Liver (tissue), 9 donors: ENCODE results near the gene RAB5B. TPM values are rescaled to one million over a fixed set of nuclear protein-coding genes. Genes with fewer than 3 reads are reported as not detected.
"Not testable (repeated sequence)": the region's sequence is repeated elsewhere in the genome, so short reads cannot be mapped to it uniquely, and the experiment has no call there.

Experiments used
- DNase-seq: peaks from one replicate; pipeline ENCODE4 v3.0.0-alpha.2; 2017; ENCODE audit warnings: low spot score
- H3K27ac ChIP-seq, 2 donors: one replicate each; pipeline ENCODE4 v1.7.0; 2013; ENCODE audit warnings: inconsistent platforms in 2 of 2, low read length in 2 of 2, control low read depth in 1 of 2, low read depth in 1 of 2, mild to moderate bottlenecking in 1 of 2
- H3K27me3 ChIP-seq, 4 donors: one replicate each; pipeline versions ENCODE4 v1.6.1 to v1.7.0; 2013; ENCODE audit warnings: low read length in 3 of 4, inconsistent platforms in 1 of 4, mild to moderate bottlenecking in 1 of 4, moderate library complexity in 1 of 4; ENCODE audit not compliant: control insufficient read depth in 4 of 4, insufficient read depth in 4 of 4
- H3K36me3 ChIP-seq, 4 donors: one replicate each; pipeline versions ENCODE4 v1.6.1 to v1.7.0; 2013; ENCODE audit warnings: low read length in 3 of 4, mild to moderate bottlenecking in 3 of 4, low read depth in 1 of 4, moderate library complexity in 1 of 4; ENCODE audit not compliant: control insufficient read depth in 4 of 4, insufficient read depth in 3 of 4
- H3K4me1 ChIP-seq, 4 donors: one replicate each; pipeline versions ENCODE4 v1.6.1 to v1.7.0; 2013; ENCODE audit warnings: low read length in 3 of 4, mild to moderate bottlenecking in 3 of 4, moderate library complexity in 1 of 4; ENCODE audit not compliant: control insufficient read depth in 4 of 4, insufficient read depth in 4 of 4
- H3K4me3 ChIP-seq, 3 donors: one replicate each; pipeline versions ENCODE4 v1.6.1 to v1.7.0; 2013; ENCODE audit warnings: low read length in 3 of 3, control low read depth in 1 of 3, low read depth in 1 of 3, mild to moderate bottlenecking in 1 of 3
- H3K9ac ChIP-seq, 2 donors: one replicate each; pipeline ENCODE4 v1.7.0; 2013; ENCODE audit warnings: low read length in 2 of 2, mild to moderate bottlenecking in 2 of 2, moderate library complexity in 2 of 2, control low read depth in 1 of 2, low read depth in 1 of 2
- H3K9me3 ChIP-seq, 4 donors: one replicate each; pipeline versions ENCODE4 v1.6.1 to v1.7.0; 2013; ENCODE audit warnings: low read length in 3 of 4; ENCODE audit not compliant: control insufficient read depth in 4 of 4
- CTCF ChIP-seq: fragments of 150-350 bp; IDR thresholded peaks from 2 replicates; pipeline ENCODE4 v1.5.1; 2017; ENCODE audit warnings: improper control_type of control experiment, low read depth, low read length; ENCODE audit not compliant: missing input control
- FOXA1 ChIP-seq: IDR thresholded peaks from 2 replicates; pipeline ENCODE4 v1.6.1; 2016; ENCODE audit warnings: antibody characterized with exemption
- FOXA2 ChIP-seq: IDR thresholded peaks from 2 replicates; pipeline ENCODE4 v1.6.1; 2016; ENCODE audit warnings: antibody characterized with exemption
- HNF4A ChIP-seq, 2 donors: conservative IDR thresholded peaks; 2 replicates each; pipeline ENCODE4 v1.6.1; 2016; ENCODE audit warnings: antibody characterized with exemption in 2 of 2, mild to moderate bottlenecking in 2 of 2
- HNF4G ChIP-seq: IDR thresholded peaks from 2 replicates; pipeline ENCODE4 v1.6.1; 2016; ENCODE audit warnings: antibody characterized with exemption
- JUND ChIP-seq, 2 donors: IDR thresholded peaks; 2 replicates each; pipeline ENCODE4 v1.6.1; 2016; ENCODE audit warnings: antibody characterized with exemption in 2 of 2
- MAX ChIP-seq: IDR thresholded peaks from 2 replicates; pipeline ENCODE4 v1.6.1; 2016; ENCODE audit warnings: antibody characterized with exemption
- NR2F2 ChIP-seq: IDR thresholded peaks from 2 replicates; pipeline ENCODE4 v1.6.1; 2016; ENCODE audit warnings: antibody characterized with exemption
- RAD21 ChIP-seq, 2 donors: IDR thresholded peaks; 2 replicates each; pipeline ENCODE4 v1.6.1; 2016; ENCODE audit warnings: antibody characterized with exemption in 2 of 2, mild to moderate bottlenecking in 2 of 2
- SP1 ChIP-seq: IDR thresholded peaks from 2 replicates; pipeline ENCODE4 v1.6.1; 2018; ENCODE audit warnings: antibody characterized with exemption, mild to moderate bottlenecking
- TAF1 ChIP-seq: conservative IDR thresholded peaks from 2 replicates; pipeline ENCODE4 v1.6.1; 2016; ENCODE audit warnings: antibody characterized with exemption, mild to moderate bottlenecking
- YY1 ChIP-seq: IDR thresholded peaks from 2 replicates; pipeline ENCODE4 v1.6.1; 2016; ENCODE audit warnings: antibody characterized with exemption, mild to moderate bottlenecking
- WGBS: extraction: QIAGEN DNeasy Blood & Tissue Kit; methylation state at CpG from one replicate; pipeline ENCODE4 v1.1.7; 2013; 5-methylcytosine and 5-hydroxymethylcytosine counted together
- polyA plus RNA-seq, 2 donors: library from polyadenylated mRNA; stranded (reverse) in 1 of 2; unstranded in 1 of 2; fragments of 200-250 nt in 1 of 2; fragments of >200 nt in 1 of 2; fragmentation: Nextera tagmentation in 1 of 2; extraction: Ambion mirVana in 1 of 2; gene quantifications; one replicate each; pipeline versions ENCODE4 v1.2.1 to v1.2.3, GENCODE V29; 2013 to 2015
- total RNA-seq, 2 donors: library from RNA; depleted of rRNA; stranded (reverse); fragments of >200 nt; gene quantifications; one replicate each; pipeline ENCODE4 v1.2.3, GENCODE V29; 2014
- donor health status: healthy.
- donor health status: healthy.
- donor health status: healthy.
- donor health status: healthy.
- donor health status: healthy.

The RAB5B gene
- total and polyA plus RNA-seq, 4 donors = 20.7 to 44.0 (median 38.4) TPM

- H3K9ac ChIP-seq, DNase-seq, H3K4me3 ChIP-seq, H3K27me3 ChIP-seq, H3K9me3 ChIP-seq, H3K4me1 ChIP-seq, H3K27ac ChIP-seq: not testable (repeated sequence)
- WGBS = 72% methylated on average over 5 of the region's 5 CpGs
- peak in 1 of 2 donors; percentile 20 for TF ChIP-seq JUND (IDR thresholded peaks at IDR 0.05)
- H3K36me3 ChIP-seq = peaks cover 7 to 28% (median 15%) of the 10 kb centered on the region in 4 donors
These were observed 8.0 kb downstream of the RAB5B start for GRCh38 chr12:55981882-55982281.

- no peak overlapping the region for H3K4me3 ChIP-seq
- no peaks in the 10 kb centered on the region for H3K9me3 ChIP-seq
- DNase-seq = no peak
- H3K9ac ChIP-seq = no peak overlapping the region
- no peak overlapping the region for H3K27ac ChIP-seq
- peaks cover 9 to 31% (median 18%) of the 10 kb centered on the region in 4 donors for H3K36me3 ChIP-seq
- peaks cover 0 to 1% (median 0%) of the 10 kb centered on the region in 4 donors for H3K4me1 ChIP-seq
- 83% methylated on average over 3 of the region's 3 CpGs for WGBS
- H3K27me3 ChIP-seq = no peaks in the 10 kb centered on the region
- TF ChIP-seq MAX (no peak), TAF1 (no peak), YY1 (no peak)
These were observed 8.6 kb downstream of the RAB5B start for GRCh38 chr12:55982319-55982936.

GRCh38 chr12:55983232-55983842, 9.5 kb downstream of the RAB5B start:
- Histone ChIP-seq H3K9me3 (no peaks in the 10 kb centered on the region), H3K4me1 (peaks cover 0 to 1% (median 0%) of the 10 kb centered on the region in 4 donors), H3K9ac (no peak overlapping the region), H3K27ac (no peak overlapping the region), H3K36me3 (peaks cover 12 to 33% (median 20%) of the 10 kb centered on the region in 4 donors), H3K4me3 (no peak overlapping the region), H3K27me3 (no peaks in the 10 kb centered on the region)
- WGBS = 87% methylated on average over 4 of the region's 4 CpGs
- TF ChIP-seq NR2F2 = no peak
- TF ChIP-seq SP1 = no peak
- TF ChIP-seq CTCF = no peak
- TF ChIP-seq FOXA1 = no peak
- no peak for TF ChIP-seq YY1
- no peak for TF ChIP-seq HNF4A (conservative IDR thresholded peaks at IDR 0.05)
- no peak for TF ChIP-seq JUND (IDR thresholded peaks at IDR 0.05)
- TF ChIP-seq MAX = no peak
- TF ChIP-seq HNF4G = no peak
- TF ChIP-seq TAF1 = no peak
- DNase-seq = no peak

- TF ChIP-seq RAD21 (IDR thresholded peaks at IDR 0.05) (no peak), FOXA2 (no peak), CTCF (no peak), FOXA1 (no peak), HNF4G (no peak), NR2F2 (no peak), MAX (no peak), YY1 (no peak)
- WGBS = 72% methylated on average over 2 of the region's 2 CpGs
These were observed 11.0 kb downstream of the RAB5B start for GRCh38 chr12:55984861-55985260.

More at GRCh38 chr12:55984861-55985260, 11.0 kb downstream of the RAB5B start:
- H3K9ac ChIP-seq = no peak overlapping the region
- no peak overlapping the region for H3K27ac ChIP-seq
- peaks cover 12 to 41% (median 23%) of the 10 kb centered on the region in 4 donors for H3K36me3 ChIP-seq
- H3K4me1 ChIP-seq = peaks cover 0 to 1% (median 0%) of the 10 kb centered on the region in 4 donors
- no peak for DNase-seq
- H3K27me3 ChIP-seq = no peaks in the 10 kb centered on the region
- H3K4me3 ChIP-seq = no peak overlapping the region
- no peaks in the 10 kb centered on the region for H3K9me3 ChIP-seq
